Kidney (tissue), 14 donors: Measurements from ENCODE around the gene DNAJB1. TPM values are rescaled to one million over a fixed set of nuclear protein-coding genes. Genes with fewer than 3 reads are reported as not detected.

ENCODE experiments used
- DNase-seq, 5 donors: peaks; one replicate each; pipeline ENCODE4 v3.0.0-alpha.2; 2013 to 2020
- FAIRE-seq: peaks from 2 replicates; lab custom pipeline; 2012; peaks lifted over from hg19 to GRCh38; lab: Jason Lieb, UNC
- H3K27ac ChIP-seq, 2 donors: one replicate each; pipeline ENCODE4 v1.7.0; 2013; ENCODE audit warnings: low read depth in 2 of 2, low read length in 2 of 2, inconsistent platforms in 1 of 2
- H3K27me3 ChIP-seq: one replicate; pipeline ENCODE4 v1.7.1; 2013; ENCODE audit warnings: low read length, inconsistent platforms; ENCODE audit not compliant: control insufficient read depth, insufficient read depth
- H3K36me3 ChIP-seq, 3 donors: one replicate each; pipeline versions ENCODE4 v1.7.0 to v1.7.1; 2013; ENCODE audit warnings: low read length in 3 of 3, control low read depth in 1 of 3, inconsistent platforms in 1 of 3; ENCODE audit not compliant: insufficient read depth in 3 of 3, control insufficient read depth in 2 of 3
- H3K4me1 ChIP-seq, 3 donors: one replicate each; pipeline versions ENCODE4 v1.7.0 to v1.7.1; 2013; ENCODE audit warnings: low read length in 3 of 3, inconsistent platforms in 1 of 3, low read depth in 1 of 3; ENCODE audit not compliant: control insufficient read depth in 2 of 3, insufficient read depth in 2 of 3
- H3K4me3 ChIP-seq, 3 donors: one replicate each; pipeline versions ENCODE4 v1.7.0 to v1.8.1; 2013; ENCODE audit warnings: low read length in 3 of 3, control low read depth in 1 of 3, inconsistent platforms in 1 of 3
- H3K9ac ChIP-seq, 3 donors: one replicate each; pipeline versions ENCODE4 v1.7.0 to v1.7.1; 2013; ENCODE audit warnings: low read length in 3 of 3, control low read depth in 1 of 3, inconsistent platforms in 1 of 3
- H3K9me3 ChIP-seq, 3 donors: one replicate each; pipeline versions ENCODE4 v1.7.0 to v1.7.1; 2013; ENCODE audit warnings: low read length in 3 of 3, control low read depth in 1 of 3, inconsistent platforms in 1 of 3; ENCODE audit not compliant: control insufficient read depth in 2 of 3, insufficient read depth in 1 of 3
- CTCF ChIP-seq: IDR thresholded peaks from 3 replicates; pipeline ENCODE4 v1.5.1; 2012; ENCODE audit warnings: mild to moderate bottlenecking, moderate library complexity, borderline replicate concordance; ENCODE audit not compliant: insufficient read depth; ENCODE audit errors: extremely low read depth
- intact Hi-C: fragments of 100-400 bp; cut with DNase I; formaldehyde crosslinking; loops from one replicate; pipeline ENCODE4 v1.11.1; 2022
- polyA plus RNA-seq: library from polyadenylated mRNA; stranded (reverse); fragments of 350-450 nt; fragmentation: Illumina TruSeq; extraction: RNeasy Lipid Tissue Mini Kit (QIAGEN cat#74804); gene quantifications from one replicate; pipeline ENCODE4 v1.2.3, GENCODE V29; 2014; ENCODE audit warnings: low read depth, low replicate concordance; ENCODE audit not compliant: insufficient read depth
- total RNA-seq: library from RNA; stranded (reverse); fragmentation: NEBNext Ultra II Directional; extraction: Animal tissue kit (Norgen Biotek cat#: 25700); gene quantifications from one replicate; pipeline ENCODE4 v1.2.1, GENCODE V29; 2021
- donor health status: control.
- donor health status: control.
- donor health status: control.
- donor health status: control.
- donor health status: control.
- donor health status: DM: yes; HTN: yes; CAD: no.
- donor health status: Normal renal cell carcinoma (clear cell type).

DNAJB1 gene
- total and polyA plus RNA-seq, 2 donors from 2014 or later, result 77.9 to 122 TPM

- no peak overlapping the region for H3K9ac ChIP-seq
- H3K36me3 ChIP-seq, result no peaks in the 10 kb centered on the region
- FAIRE-seq, result no peak
These were observed 32.1 kb upstream of the DNAJB1 start for GRCh38 chr19:14550201-14550754.

DNA sequence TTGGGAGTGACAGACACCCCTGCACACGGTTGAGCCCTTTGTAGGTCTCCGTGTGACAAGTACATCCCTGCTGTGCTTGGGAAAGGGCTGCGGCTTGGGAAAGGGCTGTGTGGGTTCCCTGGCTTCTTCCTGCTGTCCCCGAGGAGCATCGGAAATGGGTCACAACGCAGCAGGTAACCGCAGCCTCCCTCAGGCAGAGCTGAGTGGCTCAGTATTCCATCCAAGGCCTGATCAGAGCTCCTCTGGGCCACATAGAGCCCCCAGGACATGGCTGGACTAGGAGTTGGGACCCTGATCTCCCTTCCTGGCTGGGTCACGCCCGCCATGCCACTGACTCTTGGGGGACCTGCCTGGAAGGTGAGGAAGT is 27.5 kb upstream of the DNAJB1 start:
- Histone ChIP-seq H3K27ac (peak overlapping the region; percentile 51 to 74), H3K9me3 (no peaks in the 10 kb centered on the region)
- no peak for TF ChIP-seq CTCF

More at GRCh38 chr19:14550201-14550754, 32.1 kb upstream of the DNAJB1 start:
- Histone ChIP-seq H3K27me3 (no peaks in the 10 kb centered on the region), H3K4me1 (peaks cover 0 to 34% (median 17%) of the 10 kb centered on the region in 3 donors), H3K4me3 (no peak overlapping the region), H3K27ac (no peak overlapping the region), H3K9me3 (no peaks in the 10 kb centered on the region)
- intact Hi-C loops, result no loop called here
- TF ChIP-seq CTCF, result no peak
- DNase-seq, result peak in 1 of 5 donors; percentile 82

GRCh38 chr19:14544977-14545715 is 26.9 kb upstream of the DNAJB1 start:
- peaks cover 0 to 16% (median 11%) of the 10 kb centered on the region in 3 donors for H3K4me1 ChIP-seq
- H3K4me3 ChIP-seq, result no peak overlapping the region
- H3K27me3 ChIP-seq, result no peaks in the 10 kb centered on the region
- DNase-seq, result peak in 2 of 5 donors; percentile 69 to 85
- intact Hi-C loops, result no loop called here
- peak overlapping the region in 1 of 3 donors; percentile 4 for H3K9ac ChIP-seq
- no peak for FAIRE-seq
- H3K36me3 ChIP-seq, result no peaks in the 10 kb centered on the region
- TF ChIP-seq CTCF, result no peak
- peak overlapping the region; percentile 27 to 74 for H3K27ac ChIP-seq
- no peaks in the 10 kb centered on the region for H3K9me3 ChIP-seq

More for the DNA sequence above, 27.5 kb upstream of the DNAJB1 start:
- no peaks in the 10 kb centered on the region for H3K36me3 ChIP-seq
- no peaks in the 10 kb centered on the region for H3K27me3 ChIP-seq
- peaks cover 0 to 20% (median 11%) of the 10 kb centered on the region in 3 donors for H3K4me1 ChIP-seq
- no peak for DNase-seq
- H3K9ac ChIP-seq, result no peak overlapping the region
- intact Hi-C loops, result no loop called here
- FAIRE-seq, result no peak
- peak overlapping the region in 2 of 3 donors; percentile 16 to 32 for H3K4me3 ChIP-seq
